ENCODE data around the gene DBN1. TPM values are rescaled to one million over a fixed set of nuclear protein-coding genes. Genes with fewer than 3 reads are reported as not detected.

Gene DBN1
- total RNA-seq, 1 donor from 2014 or later, result 21.8 TPM

- H3K9me3 ChIP-seq (replicated peaks), result no peaks in the 10 kb centered on the region
- peaks cover 57% of the 10 kb centered on the region for H3K4me1 ChIP-seq
- no peak overlapping the region for H3K4me3 ChIP-seq
- peak overlapping the region; percentile 81 for H3K27ac ChIP-seq (replicated peaks)
- TF ChIP-seq CTCF (IDR thresholded peaks at IDR 0.05; ENCODE audit: borderline replicate concordance), result peak; percentile 64
- H3K27me3 ChIP-seq (ENCODE audit: low read depth), result peaks cover 12% of the 10 kb centered on the region
- peak; percentile 72 for DNase-seq
- intact Hi-C loops (cut with micrococcal nuclease), result loop anchor here (10.0 kb wide), 1 partner anchor 142 kb away; the partner anchor contains the start of gene MXD3
- peaks cover 26% of the 10 kb centered on the region for H3K36me3 ChIP-seq
These were observed 16.2 kb downstream of the DBN1 start for GRCh38 chr5:177456976-177457851.

GRCh38 chr5:177456591-177456964 lies 16.9 kb downstream of the DBN1 start:
- Histone ChIP-seq H3K9me3 (replicated peaks) (no peaks in the 10 kb centered on the region), H3K4me1 (peaks cover 52% of the 10 kb centered on the region), H3K4me3 (peak overlapping the region; percentile 75), H3K27me3 (ENCODE audit: low read depth) (peaks cover 19% of the 10 kb centered on the region), H3K27ac (replicated peaks) (peak overlapping the region; percentile 81), H3K36me3 (peaks cover 26% of the 10 kb centered on the region)
- no peak for DNase-seq
- peak; percentile 43 for TF ChIP-seq CTCF (IDR thresholded peaks at IDR 0.05; ENCODE audit: borderline replicate concordance)
- intact Hi-C loops (cut with micrococcal nuclease), result loop anchor here (10.0 kb wide), 1 partner anchor 142 kb away; the partner anchor contains the start of gene MXD3

- intact Hi-C loops (cut with micrococcal nuclease), result loop anchor here (10.0 kb wide), 1 partner anchor 141 kb away; the partner anchor contains the start of gene MXD3
- Histone ChIP-seq H3K9me3 (replicated peaks) (no peaks in the 10 kb centered on the region), H3K36me3 (peaks cover 26% of the 10 kb centered on the region), H3K4me1 (peaks cover 50% of the 10 kb centered on the region), H3K4me3 (peak overlapping the region; percentile 75), H3K27me3 (ENCODE audit: low read depth) (peaks cover 22% of the 10 kb centered on the region), H3K27ac (replicated peaks) (peak overlapping the region; percentile 81)
- peak; percentile 92 for TF ChIP-seq CTCF (IDR thresholded peaks at IDR 0.05; ENCODE audit: borderline replicate concordance)
- peak; percentile 93 for DNase-seq
These were observed 17.5 kb downstream of the DBN1 start for GRCh38 chr5:177455661-177456590.

GRCh38 chr5:177455036-177455660 lies 18.3 kb downstream of the DBN1 start:
- no peaks in the 10 kb centered on the region for H3K9me3 ChIP-seq (replicated peaks)
- H3K27ac ChIP-seq (replicated peaks), result peak overlapping the region; percentile 81
- peak; percentile 78 for TF ChIP-seq CTCF (IDR thresholded peaks at IDR 0.05; ENCODE audit: borderline replicate concordance)
- H3K27me3 ChIP-seq (ENCODE audit: low read depth), result peaks cover 29% of the 10 kb centered on the region
- peak; percentile 80 for DNase-seq
- H3K4me1 ChIP-seq, result peaks cover 52% of the 10 kb centered on the region
- intact Hi-C loops (cut with micrococcal nuclease), result loop anchor here (10.0 kb wide), 1 partner anchor 140 kb away; the partner anchor contains the start of gene MXD3
- H3K4me3 ChIP-seq, result peak overlapping the region; percentile 75
- peaks cover 25% of the 10 kb centered on the region for H3K36me3 ChIP-seq
